Stomach (tissue), 4 donors: ENCODE measurements around the gene MS4A4E.

ENCODE experiments used
- EP300 ChIP-seq: sonication (generic); formaldehyde crosslinking; IDR thresholded peaks from one replicate; pipeline ENCODE4 v1.6.1; 2017; ENCODE audit warnings: antibody characterized with exemption
- POLR2A ChIP-seq, 4 donors: fragments of 450-650 bp; IDR thresholded peaks; one replicate each; pipeline ENCODE4 v1.6.1; 2016; ENCODE audit warnings: antibody characterized with exemption in 4 of 4, control low read depth in 2 of 4, mild to moderate bottlenecking in 1 of 4, moderate library complexity in 1 of 4
- TF ChIP-seq, protein P1 (sequence below), 7 experiments: fragments of 450-650 bp in 4 of 7; fragments of 200-600 bp in 3 of 7; sonication (generic) in 3 of 7; IDR thresholded peaks; one replicate each; pipeline ENCODE4 v1.5.1; 2016 to 2019; ENCODE audit warnings: antibody characterized with exemption in 7 of 7, control low read depth in 2 of 7, mild to moderate bottlenecking in 1 of 7

- no peak for TF ChIP-seq POLR2A (IDR thresholded peaks at IDR 0.05)
- no peak for TF ChIP-seq EP300
- TF ChIP-seq, protein P1, sequence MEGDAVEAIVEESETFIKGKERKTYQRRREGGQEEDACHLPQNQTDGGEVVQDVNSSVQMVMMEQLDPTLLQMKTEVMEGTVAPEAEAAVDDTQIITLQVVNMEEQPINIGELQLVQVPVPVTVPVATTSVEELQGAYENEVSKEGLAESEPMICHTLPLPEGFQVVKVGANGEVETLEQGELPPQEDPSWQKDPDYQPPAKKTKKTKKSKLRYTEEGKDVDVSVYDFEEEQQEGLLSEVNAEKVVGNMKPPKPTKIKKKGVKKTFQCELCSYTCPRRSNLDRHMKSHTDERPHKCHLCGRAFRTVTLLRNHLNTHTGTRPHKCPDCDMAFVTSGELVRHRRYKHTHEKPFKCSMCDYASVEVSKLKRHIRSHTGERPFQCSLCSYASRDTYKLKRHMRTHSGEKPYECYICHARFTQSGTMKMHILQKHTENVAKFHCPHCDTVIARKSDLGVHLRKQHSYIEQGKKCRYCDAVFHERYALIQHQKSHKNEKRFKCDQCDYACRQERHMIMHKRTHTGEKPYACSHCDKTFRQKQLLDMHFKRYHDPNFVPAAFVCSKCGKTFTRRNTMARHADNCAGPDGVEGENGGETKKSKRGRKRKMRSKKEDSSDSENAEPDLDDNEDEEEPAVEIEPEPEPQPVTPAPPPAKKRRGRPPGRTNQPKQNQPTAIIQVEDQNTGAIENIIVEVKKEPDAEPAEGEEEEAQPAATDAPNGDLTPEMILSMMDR (IDR thresholded peaks at IDR 0.05): no peak
These were observed 77.0 kb downstream of the MS4A4E start for GRCh38 chr11:60165951-60166350.
